Activated CD8-positive, alpha-beta T cell treated with anti-CD3 and anti-CD28 coated beads for 36 hours (primary cell): Measurements from ENCODE around the gene CYB5R3. TPM values are rescaled to one million over a fixed set of nuclear protein-coding genes. Genes with fewer than 3 reads are reported as not detected.
A peak's percentile ranks its signal among the peaks of the same experiment; 100 is the strongest.

Source experiments
- ATAC-seq: fragments of 200-7000 bp; cut with Tn5 transposase; one replicate; pipeline ENCODE4 v1.10.0; 2021; ENCODE audit warnings: mild to moderate bottlenecking, moderate library complexity
- CTCF ChIA-PET: fragments of 350-600 bp; sonication (Branson Sonifier 250); formaldehyde crosslinking; loops from one replicate; lab custom pipeline; 2021; ENCODE audit warnings: antibody characterized with exemption; lab: Charles Lee
- POLR2A ChIA-PET: fragments of 350-600 bp; sonication (Branson Sonifier 250); formaldehyde crosslinking; loops from one replicate; lab custom pipeline; 2021; ENCODE audit warnings: antibody characterized with exemption; lab: Charles Lee
- DNase-seq: peaks from one replicate; pipeline ENCODE4 v3.0.0-alpha.2; 2020
- H3K27ac Mint-ChIP-seq: one replicate; pipeline ENCODE4 v1.8.0; 2021; ENCODE audit warnings: mild to moderate bottlenecking, mixed read lengths
- H3K27me3 Mint-ChIP-seq: one replicate; pipeline ENCODE4 v1.8.0; 2021; ENCODE audit warnings: mixed read lengths
- H3K36me3 Mint-ChIP-seq: one replicate; pipeline ENCODE4 v1.8.0; 2021; ENCODE audit warnings: low read depth, mixed read lengths
- H3K4me1 Mint-ChIP-seq: one replicate; pipeline ENCODE4 v1.8.0; 2021; ENCODE audit warnings: low read depth, mixed read lengths
- H3K4me3 Mint-ChIP-seq: one replicate; pipeline ENCODE4 v1.8.0; 2021; ENCODE audit warnings: mild to moderate bottlenecking, moderate library complexity, mixed read lengths
- H3K9me3 Mint-ChIP-seq: one replicate; pipeline ENCODE4 v1.8.0; 2021; ENCODE audit warnings: mixed read lengths
- CTCF ChIP-seq: fragments of 200-600 bp; IDR thresholded peaks from one replicate; pipeline ENCODE4 v1.8.0; 2022; ENCODE audit warnings: antibody characterized with exemption, mild to moderate bottlenecking
- intact Hi-C: fragments of 100-400 bp; cut with micrococcal nuclease; formaldehyde crosslinking; loops from one replicate; pipeline ENCODE4 v1.10.0; 2022
- total RNA-seq, 2 experiments: library from RNA; stranded (reverse); gene quantifications; one replicate each; pipeline ENCODE4 v1.2.3, GENCODE V29; 2021

CYB5R3 gene
- 10 to 100 TPM; 64.2 to 64.3 TPM for total RNA-seq

DNA sequence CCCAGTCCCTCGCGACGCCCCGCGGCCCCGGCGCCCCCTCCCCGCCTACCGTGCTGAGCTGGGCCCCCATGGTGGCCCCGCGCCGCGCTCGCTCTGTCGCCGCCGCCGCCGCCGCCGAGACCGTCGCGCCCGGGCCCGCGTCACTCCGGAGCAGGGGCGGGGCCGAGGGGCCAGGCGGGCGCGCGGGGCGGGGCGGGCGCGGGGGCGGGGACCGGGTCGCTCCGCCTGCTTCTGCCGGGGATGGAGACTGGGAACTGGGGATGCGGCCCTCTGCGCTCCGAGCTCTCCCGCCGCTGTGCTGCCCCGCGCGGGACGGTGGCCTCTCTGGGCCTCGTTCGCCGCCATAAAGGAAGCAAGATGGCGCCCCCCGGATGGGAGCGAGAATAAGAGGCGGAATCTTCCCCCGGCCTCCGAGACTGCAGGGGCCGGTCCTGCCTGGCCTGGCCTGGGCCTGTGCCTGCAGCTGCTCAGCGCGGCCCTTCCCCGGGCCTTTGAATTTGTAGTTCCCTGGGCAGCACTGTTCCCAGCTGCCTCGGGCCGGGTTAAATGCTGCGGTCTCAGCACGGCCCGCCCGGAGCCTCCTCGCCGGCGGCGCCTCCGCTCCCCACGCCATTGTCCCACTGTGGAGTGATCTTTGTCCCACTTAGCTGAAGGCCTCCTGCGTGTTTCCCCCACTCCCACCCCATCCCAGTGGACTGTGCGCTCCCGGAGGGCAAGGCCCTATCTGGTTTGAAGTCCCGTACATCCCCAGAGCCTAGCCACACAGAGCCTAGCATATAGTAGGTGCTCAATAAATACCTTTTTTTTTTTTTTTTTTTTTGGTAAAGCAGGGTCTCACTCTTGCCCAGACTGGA lies at the start of gene CYB5R3:
Gene CYB5R3, minus strand, starts transcription at position 147 of the 854 bp plus-strand sequence. Its CDS starts 77 bp downstream, at position 70.
- no peak for TF ChIP-seq CTCF
- ChIA-PET POLR2A (interaction anchor here (0.6 to 4.9 kb wide), 10 partner anchors 8 to 538 kb away, joined by 3 to 64 read pairs (median 4); partner anchors contain the start of genes ATP5MGL, POLDIP3 and TTLL12), CTCF (interaction anchor here (1.2 kb wide), 1 partner anchor 29 kb away, joined by 4 read pairs; no protein-coding TSS in a partner anchor)
- Mint-ChIP-seq H3K36me3 (no peaks in the 10 kb centered on the region), H3K4me1 (peaks cover 28% of the 10 kb centered on the region), H3K27ac (peak within 1 kb of the TSS; percentile 95), H3K9me3 (no peaks in the 10 kb centered on the region), H3K4me3 (peak within 1 kb of the TSS; percentile 95), H3K27me3 (no peaks in the 10 kb centered on the region)
- ATAC-seq (peak; percentile 88), DNase-seq (peak; percentile 85)
- intact Hi-C loops, result no loop called here

DNA sequence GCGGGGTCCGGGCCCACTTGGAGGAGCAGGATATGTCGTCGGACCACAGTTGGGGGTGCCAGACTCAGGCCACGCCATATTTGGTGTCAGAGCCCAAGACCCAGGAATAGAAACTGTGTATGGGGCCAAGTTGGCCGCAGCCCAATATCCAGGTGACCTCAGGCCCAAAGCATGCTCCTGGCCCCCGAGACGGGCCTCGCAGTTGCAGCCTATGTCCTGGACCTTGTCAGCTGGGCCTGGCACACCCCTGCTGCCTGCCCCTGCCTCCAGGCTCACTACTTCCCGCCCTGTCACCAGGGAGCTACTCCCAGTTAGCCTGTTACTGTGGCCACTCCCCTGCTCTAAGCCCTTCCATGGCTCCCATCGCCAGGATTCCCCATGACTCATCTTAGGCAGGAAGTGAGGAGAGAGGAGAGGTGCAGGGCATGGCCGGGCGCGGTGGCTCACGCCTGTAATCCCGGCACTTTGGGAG lies 48.4 kb upstream of the CYB5R3 start:
- intact Hi-C loops, result no loop called here
- DNase-seq, result no peak
- no peaks in the 10 kb centered on the region for H3K27me3 Mint-ChIP-seq
- CTCF ChIA-PET, result no interaction called here
- no peak for ATAC-seq
- POLR2A ChIA-PET, result no interaction called here
- TF ChIP-seq CTCF, result no peak
- no peak overlapping the region for H3K27ac Mint-ChIP-seq
- no peaks in the 10 kb centered on the region for H3K9me3 Mint-ChIP-seq
- H3K4me1 Mint-ChIP-seq, result no peaks in the 10 kb centered on the region
- H3K36me3 Mint-ChIP-seq, result no peaks in the 10 kb centered on the region
- no peak overlapping the region for H3K4me3 Mint-ChIP-seq

- no peak for DNase-seq
- ChIA-PET POLR2A (no interaction called here), CTCF (no interaction called here)
- no peaks in the 10 kb centered on the region for H3K36me3 Mint-ChIP-seq
- H3K4me1 Mint-ChIP-seq, result no peaks in the 10 kb centered on the region
- H3K27ac Mint-ChIP-seq, result no peak overlapping the region
- TF ChIP-seq CTCF, result no peak
- H3K4me3 Mint-ChIP-seq, result no peak overlapping the region
- intact Hi-C loops, result no loop called here
- no peak for ATAC-seq
- H3K9me3 Mint-ChIP-seq, result no peaks in the 10 kb centered on the region
- H3K27me3 Mint-ChIP-seq, result no peaks in the 10 kb centered on the region
Measured at GRCh38 chr22:42696331-42696967, 47.3 kb upstream of the CYB5R3 start.

DNA sequence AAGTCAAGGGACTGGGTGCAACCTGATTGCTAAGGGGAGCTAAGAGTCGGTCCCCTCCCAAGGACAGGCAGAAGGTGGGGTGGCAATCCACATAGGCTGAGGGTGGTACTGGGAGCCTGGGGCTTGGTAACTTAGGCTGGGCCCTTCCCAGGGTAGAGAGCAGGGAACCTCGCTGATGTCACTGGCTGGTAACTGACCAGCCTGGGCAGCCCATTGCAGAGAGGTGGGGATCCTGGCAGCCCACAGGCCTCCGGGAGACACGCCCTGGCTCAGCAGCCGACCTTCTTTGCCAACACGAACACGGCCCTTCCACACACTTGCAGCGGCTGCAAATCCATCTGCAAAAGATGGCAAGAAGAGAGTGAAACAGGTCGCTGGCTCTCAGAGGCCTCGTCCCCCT lies 46.1 kb upstream of the CYB5R3 start:
- H3K4me3 Mint-ChIP-seq, result no peak overlapping the region
- TF ChIP-seq CTCF, result no peak
- intact Hi-C loops, result no loop called here
- H3K9me3 Mint-ChIP-seq, result no peaks in the 10 kb centered on the region
- ATAC-seq (no peak), DNase-seq (no peak)
- ChIA-PET POLR2A (no interaction called here), CTCF (no interaction called here)
- no peaks in the 10 kb centered on the region for H3K36me3 Mint-ChIP-seq
- H3K27ac Mint-ChIP-seq, result no peak overlapping the region
- no peaks in the 10 kb centered on the region for H3K27me3 Mint-ChIP-seq
- H3K4me1 Mint-ChIP-seq, result no peaks in the 10 kb centered on the region
